ENCODE data around the gene INKA2.
"Not testable (repeated sequence)": the region's sequence is repeated elsewhere in the genome, so short reads cannot be mapped to it uniquely, and the experiment has no call there.

Gene INKA2

DNA sequence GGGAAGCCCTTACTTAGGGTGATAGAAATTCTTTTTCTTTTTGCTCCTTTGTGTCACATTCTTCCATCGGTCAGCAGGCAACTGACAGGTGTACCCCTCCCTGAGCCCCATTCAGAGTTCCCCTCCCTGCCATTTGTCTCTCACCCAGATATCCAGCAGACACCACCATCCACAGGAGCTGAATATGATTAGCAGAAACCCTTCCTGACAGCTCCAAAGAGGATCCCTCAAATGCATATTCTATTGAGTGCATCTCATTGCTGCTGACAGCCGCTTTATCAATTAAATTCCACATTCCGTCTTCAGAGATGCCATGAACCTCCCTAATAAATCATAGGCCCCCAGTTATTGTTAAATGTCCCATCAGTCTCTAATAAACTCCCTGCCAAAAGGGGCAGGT, 10.4 kb upstream of the INKA2 start:
- no peak for DNase-seq

DNA sequence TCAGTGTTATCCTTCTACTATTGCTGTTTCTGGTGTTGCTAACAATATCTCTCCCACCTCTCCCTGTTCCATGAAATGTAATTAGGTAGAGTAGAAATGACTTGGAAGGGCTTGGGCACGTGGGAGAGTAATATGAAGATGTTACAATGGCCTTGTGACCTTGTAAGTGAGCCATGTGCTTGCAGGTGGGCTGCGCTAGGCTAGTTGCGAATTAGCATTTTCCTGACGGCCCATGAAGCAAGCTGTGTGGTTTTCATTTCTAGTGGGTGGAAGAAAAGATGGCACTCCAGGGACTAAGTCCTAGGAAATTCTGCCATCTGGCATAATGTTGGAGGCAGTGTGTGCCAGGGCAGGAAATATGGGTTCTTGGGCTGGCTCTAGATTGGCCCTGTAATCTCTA, 8.8 kb upstream of the INKA2 start:
- no peak for DNase-seq

DNA sequence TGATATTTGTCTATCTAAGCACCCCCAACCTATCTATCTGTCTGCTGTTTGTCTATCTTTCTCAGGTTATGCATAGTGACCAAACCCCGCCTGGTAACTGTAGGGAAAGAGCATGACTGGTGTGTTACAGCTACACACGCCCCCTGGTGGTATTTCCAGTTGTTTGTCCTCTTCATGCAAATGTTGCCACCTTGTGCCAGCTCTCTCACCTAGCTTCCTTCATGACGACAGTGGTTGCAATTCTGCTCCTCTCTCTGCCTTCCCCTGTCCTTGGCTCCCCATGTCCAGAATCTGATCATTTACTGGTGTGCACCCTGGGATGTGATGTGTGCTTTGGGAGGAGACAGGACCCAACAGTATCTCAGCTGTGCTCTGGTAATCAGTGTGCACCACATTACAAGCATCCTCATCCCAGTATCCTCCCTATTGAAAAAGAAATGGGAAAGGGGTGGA, 8.1 kb upstream of the INKA2 start:
- DNase-seq = no peak

DNA sequence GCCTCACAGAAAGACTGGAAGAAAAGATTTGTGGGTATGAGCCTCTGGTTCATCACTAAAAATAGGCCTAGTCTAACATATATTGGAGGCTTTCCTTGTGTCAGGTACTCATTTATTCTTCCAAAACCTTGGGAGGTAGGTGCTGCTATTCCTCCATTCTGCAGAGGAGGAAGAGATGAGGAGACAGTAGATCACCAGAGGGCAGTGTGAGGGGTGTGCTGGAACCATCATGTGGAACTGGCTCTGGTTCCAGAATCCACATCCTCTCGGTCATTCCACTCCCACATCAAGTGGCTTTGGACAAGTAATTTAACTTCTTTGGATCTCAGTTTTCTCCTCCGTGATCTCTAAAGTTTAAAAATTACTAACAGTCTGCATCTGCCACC, 7.4 kb upstream of the INKA2 start:
- no peak for DNase-seq

DNA sequence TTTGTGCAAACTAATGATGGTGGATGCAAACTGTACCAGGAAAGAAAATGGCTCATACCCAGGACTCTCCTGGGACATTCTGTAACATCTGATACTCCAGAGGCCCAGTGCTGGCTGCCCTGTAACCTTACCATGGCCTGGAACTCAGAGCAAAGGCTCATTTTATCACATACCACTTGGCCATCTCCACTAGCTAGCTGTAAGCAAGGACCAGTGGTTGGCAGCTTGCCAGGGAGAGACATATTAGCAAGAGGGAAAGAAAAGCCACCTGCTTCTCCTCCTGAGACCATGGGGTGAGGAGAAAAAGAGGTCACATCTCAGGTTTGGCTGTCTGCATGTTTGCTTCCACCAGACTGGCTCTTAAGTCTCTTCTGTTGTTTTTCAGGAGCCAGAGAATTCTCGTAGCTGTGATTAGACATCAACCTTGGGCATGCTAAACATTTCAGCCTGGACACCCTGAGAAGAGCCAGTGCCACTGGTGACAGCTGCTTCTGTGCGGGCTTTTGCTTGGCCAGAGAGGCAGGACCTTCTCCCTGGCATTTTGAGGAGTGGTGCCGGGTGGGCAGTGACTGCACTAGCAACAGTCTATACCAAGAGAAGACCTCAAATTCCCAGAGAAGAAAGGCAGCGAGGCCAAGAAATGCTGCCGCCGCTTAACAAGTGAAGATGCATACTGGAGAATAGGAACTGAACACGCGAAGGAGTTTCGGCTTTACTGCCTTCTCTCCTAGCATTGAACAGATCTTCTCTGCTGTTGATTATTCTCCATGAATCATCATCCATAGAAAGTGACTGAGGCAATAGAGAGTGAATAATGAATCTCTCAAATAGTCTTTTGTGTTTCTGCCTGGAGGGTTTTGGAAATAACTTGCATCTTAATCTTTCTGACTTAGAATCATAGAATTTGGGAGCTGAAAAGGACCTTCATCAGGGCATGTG, 6.7 kb upstream of the INKA2 start:
- DNase-seq = no peak

DNA sequence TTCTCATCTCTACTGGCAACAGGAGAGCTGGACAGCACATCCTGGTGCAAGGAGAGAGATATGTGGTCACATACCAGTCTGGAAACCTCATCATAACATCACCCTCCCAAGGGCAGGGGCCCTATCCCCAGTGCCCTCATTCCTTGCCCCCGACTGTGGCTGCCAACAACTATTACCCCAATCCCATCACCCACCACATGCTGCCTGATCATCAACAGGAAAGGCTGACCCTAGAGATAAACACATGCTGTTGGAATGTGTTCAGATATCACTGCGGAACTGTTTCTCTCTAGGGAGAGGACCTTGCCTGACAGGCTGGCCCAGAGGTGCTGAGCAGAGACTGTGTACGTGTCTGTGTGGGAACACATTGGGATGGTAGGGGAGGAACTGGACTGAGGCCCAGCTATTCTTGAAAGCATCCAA, 4.5 kb upstream of the INKA2 start:
- no peak for DNase-seq

DNA sequence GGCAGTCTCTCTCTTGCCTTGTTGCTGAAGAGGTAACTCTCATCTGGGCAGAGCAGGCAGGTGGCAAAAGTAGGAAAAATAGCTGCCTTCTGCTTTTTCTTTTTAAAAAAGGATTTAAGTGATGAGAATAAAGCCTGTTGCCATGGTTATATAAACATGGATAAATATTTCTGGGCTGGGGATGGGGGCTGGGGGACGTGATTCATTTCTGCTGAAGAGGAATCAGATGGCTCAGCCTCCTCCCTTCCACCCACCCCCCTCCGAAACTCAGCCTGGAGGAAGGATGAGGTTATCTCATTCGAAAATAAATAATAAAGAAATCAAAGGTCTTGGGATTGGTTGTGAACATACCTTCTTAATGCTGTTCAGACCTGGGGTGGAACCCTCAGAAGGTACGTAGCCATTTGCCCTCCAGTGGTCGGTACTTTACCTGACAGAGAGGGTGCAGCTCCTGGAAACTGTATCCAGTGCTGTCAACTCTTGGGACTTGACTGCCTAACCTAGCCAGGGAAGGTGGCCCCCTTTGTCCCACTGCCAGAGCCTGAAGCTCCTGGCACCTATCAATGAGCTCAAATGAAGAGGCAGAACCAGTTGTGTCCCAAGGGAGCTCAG, 3.8 kb upstream of the INKA2 start:
- no peak for DNase-seq

DNA sequence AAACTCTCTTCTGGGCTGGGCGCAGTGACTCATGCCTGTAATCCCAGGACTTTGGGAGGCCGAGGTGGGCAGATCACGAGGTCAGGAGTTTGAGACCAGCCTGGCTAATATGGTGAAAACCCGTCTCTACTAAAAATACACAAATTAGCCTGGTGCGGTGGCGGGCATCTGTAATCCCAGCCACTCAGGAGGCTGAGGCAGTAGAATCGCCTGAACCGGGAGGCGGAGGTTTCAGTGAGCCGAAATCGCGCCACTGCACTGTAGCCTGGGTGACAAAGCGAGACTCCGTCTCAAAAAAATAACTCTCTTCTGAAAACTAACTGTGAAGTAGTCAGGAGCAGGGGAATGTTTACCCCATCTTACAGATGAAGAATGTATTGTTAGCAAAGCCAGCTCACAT, 3.1 kb upstream of the INKA2 start:
- DNase-seq = not testable (repeated sequence)

DNA sequence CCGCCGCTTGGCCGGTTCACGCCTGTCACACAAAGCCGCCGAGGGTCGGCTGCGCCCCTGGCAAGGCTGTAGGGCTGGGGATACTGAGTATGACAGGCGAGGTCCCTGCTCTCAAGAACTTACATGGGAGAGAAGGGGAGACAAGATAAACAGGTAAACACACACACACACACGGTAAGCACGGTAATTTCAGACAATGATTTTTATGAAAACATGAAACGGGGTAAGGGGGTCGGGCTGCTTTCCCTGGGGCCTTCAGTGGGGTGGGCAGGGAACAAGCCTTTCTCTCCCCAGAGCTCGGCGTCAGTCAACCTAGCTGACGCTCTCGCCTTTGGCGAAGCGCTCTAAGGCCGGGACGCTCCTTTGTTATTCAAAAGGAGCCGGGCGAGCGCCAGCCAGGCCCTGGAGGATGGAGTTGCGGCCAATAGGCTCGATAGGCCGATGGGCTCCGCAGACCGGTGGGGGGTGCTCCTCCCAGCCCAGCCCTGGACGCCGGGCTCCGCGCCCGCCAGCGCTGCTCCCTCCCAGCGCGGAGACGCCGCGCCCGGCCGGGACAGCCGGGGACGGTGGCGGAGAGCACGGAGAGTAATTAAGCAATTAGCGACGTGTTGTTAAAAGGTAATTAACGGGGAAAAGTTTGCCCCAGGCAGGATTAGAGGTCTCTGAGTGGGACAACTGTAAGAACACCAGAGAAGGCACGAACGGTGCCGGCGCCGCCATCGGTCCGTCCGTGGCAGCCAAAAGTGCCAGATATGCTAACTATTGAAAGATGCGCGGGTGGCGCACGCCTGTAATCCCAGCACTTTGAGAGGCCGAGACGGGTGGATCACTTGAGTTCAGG, 950 bp upstream of the INKA2 start:
- DNase-seq = no peak

DNA sequence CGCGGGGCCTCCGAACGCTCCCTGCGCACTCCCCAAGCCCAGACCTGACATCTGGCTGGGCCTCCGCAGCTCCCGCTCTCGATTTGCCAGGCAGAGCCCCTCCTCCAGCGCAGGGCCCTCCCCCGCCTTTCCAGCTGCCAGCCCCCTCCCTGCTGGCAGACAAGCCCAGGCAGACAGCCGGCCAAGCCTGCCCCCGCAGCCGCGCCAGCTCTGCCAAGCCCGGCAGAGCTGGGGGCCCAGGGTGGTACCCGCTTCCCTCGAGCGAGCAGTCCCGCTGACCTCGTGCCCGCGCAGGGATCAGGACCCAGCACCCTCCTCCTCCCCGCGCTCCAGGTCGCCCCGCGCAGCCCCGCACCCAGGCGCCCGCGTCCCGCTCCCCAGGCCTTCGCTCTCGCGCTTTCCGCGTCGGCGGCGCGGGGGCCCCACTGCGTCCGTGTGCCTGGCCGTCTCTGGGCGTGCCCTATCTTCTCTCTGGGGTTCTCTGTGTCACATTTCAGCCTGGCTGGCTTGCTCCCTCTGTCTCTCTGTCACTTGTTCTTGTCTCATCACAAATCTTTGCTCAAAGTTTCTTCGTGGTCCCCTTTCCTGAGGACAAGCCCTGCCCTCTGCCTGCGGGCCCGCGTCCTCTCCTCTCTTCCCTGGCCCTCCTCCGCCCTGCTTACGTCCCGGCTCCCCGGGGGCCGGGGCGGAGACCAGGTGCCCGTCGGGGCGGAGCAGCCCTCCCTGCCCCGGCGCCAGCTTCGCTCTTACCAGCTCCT, 580 bp downstream of the INKA2 start:
- no peak for DNase-seq

DNA sequence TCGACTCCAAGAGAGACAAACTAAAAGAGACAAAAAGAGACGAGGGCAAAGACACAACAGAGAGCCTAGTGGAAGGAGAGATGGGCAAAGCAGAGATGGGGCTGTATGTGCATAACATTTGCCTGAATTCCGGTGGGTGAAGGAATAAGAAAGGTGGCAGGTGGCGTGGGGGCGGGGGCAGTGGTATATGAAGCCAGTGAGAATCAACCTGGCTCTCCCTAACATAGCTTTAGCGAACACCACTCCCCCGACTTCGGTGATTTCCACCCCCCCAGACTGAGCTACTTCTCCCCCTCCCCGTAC, 1.1 kb downstream of the INKA2 start:
- no peak for DNase-seq

DNA sequence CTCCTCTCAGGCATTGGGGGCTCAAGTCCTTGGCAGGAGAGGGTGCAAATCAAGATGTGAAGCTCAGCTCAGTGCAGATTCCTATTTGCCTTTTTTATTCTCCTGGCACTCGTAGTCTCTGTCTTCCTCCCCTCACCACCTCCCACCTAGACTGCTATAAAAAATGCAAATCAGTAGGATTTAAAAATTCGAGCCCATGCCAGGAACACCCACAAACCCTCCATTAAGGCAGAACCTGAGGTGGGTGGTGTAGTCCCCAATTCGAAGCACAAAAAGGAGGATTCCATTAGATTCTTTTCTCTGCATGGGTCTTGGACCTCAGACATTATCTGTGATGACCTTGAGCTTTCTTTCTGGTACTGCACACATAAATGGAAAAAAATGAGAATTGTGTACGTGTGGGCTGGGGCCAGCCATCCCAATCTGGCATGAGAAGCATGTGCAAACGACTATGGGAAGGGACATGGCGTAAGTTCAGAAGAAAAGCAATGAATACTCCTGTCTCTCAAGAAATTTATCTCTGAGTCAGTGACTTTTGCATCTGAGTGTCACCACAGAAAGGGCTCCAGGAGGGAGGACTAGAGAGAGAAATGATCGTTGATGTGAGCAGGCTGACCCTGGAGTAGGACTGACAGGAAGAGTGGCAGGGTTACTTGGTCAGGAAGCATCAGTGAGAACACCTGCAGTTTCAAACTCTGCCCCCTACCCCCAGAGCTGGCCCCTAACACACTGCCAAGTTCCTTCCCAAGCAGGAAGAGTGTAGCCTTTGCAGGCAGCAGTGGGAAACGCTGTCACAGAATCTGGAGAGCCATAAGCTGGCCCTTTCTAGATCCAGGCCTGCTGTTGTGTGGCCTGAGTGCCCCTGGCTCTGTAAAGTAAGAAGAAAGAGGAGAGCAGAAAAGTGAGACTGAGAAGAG, 1.7 kb downstream of the INKA2 start:
- DNase-seq = no peak

DNA sequence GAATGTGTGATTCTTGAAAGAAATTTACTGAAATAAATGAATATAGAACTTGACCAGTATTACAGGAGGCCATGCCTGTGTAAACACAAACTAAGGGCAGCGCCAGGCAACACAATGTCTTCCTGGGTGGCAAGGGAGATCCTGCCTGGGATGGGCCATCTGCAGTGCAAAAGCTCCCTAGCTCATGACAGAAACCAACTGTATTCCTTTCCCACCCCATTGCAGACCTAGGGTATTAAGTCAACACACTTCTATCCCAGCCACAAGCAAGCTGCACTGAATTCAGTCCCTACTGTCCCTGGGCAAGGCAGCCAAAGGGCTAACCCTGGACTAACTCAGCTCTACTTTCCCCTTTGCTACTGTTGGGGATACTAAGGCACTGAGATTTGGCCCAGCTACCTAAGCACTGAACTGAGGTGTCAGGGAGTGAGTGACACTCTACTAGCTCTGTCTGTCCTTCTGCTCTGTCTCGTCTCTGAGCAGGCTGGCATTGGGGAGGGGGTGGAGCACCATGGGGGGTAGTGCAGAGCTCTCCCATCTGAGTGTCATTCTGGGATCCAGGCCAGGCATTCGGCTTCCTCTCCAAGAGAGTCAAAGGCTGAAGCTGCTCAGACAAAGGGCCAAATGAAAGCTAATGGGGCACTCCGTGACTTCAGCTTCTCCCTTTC, 2.5 kb downstream of the INKA2 start:
- DNase-seq = no peak

DNA sequence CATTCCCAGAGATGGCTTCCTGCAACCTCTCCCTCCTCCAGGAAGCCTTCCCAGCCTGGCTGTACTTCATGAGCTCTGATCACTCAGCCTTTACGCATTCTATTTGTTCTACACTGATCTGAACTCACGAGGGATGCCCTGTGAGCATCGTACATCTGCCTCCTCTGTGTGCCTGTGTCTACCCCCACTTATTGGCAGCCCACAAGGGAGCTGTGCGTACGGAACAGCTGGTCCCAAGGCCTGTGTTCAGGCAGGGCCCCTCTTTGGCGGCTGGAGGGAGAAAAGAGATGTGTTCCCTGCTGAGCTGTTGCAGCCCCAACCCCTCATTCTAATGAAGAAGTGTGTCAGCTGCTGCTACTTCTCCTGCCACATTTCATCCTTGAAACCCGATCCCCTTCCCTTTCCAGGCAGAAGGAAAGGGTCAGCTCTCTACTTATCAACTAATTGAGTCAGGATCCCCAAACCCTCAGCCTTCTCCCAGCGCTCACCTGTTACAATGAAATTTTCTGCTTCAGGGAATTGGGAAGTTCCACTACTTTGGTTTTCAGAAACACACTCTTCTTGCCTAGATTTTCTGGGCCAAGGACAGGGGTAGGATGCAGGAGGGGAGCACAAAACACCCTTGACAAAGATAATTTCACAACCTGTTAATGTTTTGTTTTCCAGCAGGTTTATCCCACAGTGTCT, 3.2 kb downstream of the INKA2 start:
- DNase-seq = no peak

DNA sequence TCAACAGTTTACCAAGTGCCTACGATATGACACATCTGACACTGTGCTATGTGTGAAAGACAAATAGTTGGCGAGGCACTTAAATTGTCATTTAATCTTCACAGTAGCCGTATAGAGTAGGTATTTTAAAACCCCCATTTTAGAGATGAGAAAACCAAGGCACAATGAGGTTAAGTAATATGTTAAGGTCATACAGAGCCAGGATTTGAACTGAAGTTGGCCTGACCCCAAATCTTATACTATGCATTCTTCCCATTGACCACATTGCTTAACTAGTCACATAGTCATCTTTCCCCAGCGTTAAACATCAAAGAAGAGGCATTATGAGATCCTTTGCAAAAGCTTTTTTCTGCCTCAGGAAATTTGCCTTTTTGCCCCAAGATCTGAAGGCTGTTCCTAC, 3.9 kb downstream of the INKA2 start:
- no peak for DNase-seq

DNA sequence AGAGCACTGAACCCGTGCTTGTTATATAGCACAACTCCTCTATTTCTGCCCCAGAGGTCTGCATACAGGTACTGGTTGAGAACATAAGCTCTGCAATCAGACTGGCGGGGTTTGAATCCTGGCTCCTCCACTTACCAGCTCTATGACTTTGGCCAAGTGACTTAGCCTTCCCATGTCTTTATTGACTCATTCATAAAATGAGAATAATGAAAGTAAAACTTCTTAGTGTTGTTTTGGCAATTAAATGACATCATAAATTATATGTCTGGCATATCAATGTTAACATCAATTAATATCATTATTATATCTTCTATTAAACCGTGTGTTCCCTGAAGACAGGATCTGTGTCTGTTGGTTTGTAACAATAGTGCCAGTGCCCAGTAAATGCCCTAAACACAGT, 4.3 kb downstream of the INKA2 start:
- DNase-seq = no peak

DNA sequence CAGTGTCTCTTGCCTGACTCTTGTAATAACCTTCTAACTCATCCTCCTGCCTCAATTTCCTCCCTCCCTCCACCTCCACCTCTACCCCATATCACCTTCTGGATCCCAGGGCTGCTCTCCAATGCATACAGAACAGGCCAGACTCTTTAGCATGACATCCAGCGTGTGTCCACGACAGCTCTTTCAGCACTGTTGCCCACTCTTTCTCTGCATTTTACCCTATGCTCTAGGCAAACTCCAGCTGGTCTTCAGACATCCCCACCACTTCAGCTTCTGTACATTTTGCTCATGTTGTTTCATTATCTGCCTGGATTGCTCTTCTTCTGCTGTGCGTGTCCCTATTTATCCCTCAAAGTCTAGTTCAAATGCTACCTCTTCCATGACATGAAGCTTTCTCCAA, 4.8 kb downstream of the INKA2 start:
- DNase-seq = no peak

DNA sequence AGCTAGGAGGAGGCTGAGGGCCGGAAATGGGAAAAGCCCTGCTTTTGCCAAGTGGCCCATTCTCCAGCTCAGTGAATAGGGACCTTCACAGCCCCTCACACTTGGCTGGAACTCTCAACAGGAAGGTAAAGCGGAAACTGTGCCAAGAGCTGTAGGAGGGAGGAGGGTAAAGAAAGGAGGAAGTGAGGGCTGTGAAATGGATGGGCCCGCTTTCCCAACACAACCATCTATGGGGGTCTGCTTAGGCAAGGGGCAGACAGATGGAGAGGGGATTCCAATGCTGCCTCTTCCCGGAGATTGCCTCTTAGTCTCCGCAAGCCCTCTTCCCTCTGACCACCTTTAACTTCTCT, 5.2 kb downstream of the INKA2 start:
- no peak for DNase-seq

DNA sequence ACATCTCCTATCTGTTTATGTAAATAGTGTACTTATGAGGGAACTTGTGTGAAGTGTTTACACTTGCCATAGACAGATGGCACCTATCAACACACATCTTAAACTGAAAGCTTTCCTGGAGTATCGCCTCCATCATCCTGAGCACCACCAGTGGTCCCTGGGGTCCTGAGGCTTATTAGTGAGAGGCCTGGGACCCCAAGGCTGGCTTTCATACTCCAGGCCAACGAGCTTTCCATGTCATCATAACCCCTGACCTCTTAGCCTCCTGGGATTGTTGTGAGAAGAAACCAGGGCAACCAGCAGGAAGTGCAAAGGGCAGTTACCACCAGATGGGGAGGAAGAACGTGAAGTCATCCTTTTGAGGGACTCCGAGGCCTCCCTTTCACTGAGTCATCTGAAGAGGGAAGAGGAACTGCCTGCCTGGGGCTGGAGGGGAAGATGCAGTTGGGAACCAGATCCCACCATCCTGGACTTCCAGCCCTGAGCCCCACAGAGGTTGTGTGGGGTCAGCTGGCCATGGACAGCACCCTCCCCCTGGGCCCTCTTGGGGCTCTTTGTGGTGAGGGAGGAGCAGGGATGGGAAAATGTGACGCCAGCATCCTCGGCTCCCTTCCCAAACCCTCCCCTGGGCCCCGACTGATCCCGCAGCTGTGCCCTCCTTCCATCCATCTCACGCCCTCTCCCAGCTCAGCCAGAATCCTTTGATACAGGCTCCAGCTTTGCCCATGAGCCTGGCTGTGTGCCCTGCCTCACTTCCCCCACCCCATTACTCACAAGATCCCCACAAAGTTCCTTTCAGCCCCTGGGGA, 5.8 kb downstream of the INKA2 start:
- no peak for DNase-seq

DNA sequence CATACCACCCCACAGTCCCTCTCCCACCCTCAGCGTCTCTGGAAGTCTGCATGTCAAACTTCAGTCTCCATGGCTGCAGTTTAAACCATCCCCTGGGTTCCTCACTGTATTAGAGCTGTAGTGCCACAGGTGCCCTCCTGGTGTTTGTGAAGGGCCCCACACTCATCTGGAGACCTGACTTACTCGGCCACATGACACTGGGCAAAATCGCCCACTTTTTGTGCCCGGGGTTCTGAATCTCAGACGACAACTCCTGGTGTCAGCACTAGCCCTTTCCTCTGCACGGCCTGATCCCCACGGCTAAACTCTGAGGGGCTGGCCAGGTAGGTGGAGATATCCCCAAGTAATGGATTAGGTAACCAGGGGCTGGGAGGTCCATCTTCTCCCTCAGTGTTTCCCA, 6.5 kb downstream of the INKA2 start:
- no peak for DNase-seq

Data from 8988T (cell line).